Heart left ventricle (tissue), 13 donors: Measurements from ENCODE around the gene KRTAP10-5.

Experiments used
- CTCF ChIP-seq, 12 donors: fragments of 200-600 bp; sonication (generic) in 4 of 12; IDR thresholded peaks; one replicate each; pipeline versions ENCODE4 v1.5.0 to v1.8.0; 2018 to 2022; ENCODE audit warnings: antibody characterized with exemption in 12 of 12, mild to moderate bottlenecking in 5 of 12
- POLR2A ChIP-seq, 2 donors: fragments of 450-650 bp; IDR thresholded peaks; one replicate each; pipeline ENCODE4 v1.6.1; 2017; ENCODE audit warnings: antibody characterized with exemption in 2 of 2, mild to moderate bottlenecking in 2 of 2, moderate library complexity in 2 of 2
- donor health status: ischemic (EF 13 %, LVEDD 7.1; RV severe dilation, severe dysfunction).
- donor health status: DM: no; HTN: yes; CAD: no.
- donor health status: DM: no; HTN: no; CAD: no.
- donor health status: ischemic (EF 25% LVEDD 6.9; RV normal size, moderate dysfunction).
- donor health status: ischemic (EF 25% LVEDD 5.7; RV mildly dilated, moderate dysfunction).
- donor health status: ischemic (EF 35%, LVEDD 5.7; RV mildly dilated, moderate dysfunction).
- donor health status: nonischemic (EF 11% LVEDD 7.7; RV severe dilation, severe dysfunction).
- donor health status: DM: yes; HTN: yes; CAD: no.
- donor health status: PGD.
- donor health status: ischemic (EF 29% LVEDD 5.4; RV normal size, mild dysfunction).
- donor health status: nonischemic (EF 23%, LVEDD 6.1; RV moderate dilation, normal function).

GRCh38 chr21:44533121-44533890 lies 47.1 kb downstream of the KRTAP10-5 start:
- TF ChIP-seq CTCF (IDR thresholded peaks at IDR 0.05) (no peak), POLR2A (IDR thresholded peaks at IDR 0.05) (no peak)
